HG03108 (cell line): ENCODE data around the gene PCDH15.

Experiments used
- ATAC-seq: cut with Tn5 transposase; IDR thresholded peaks from one replicate; pipeline ENCODE4 v1.9.1; 2021; ENCODE audit warnings: moderate library complexity; ENCODE audit not compliant: unreplicated experiment

Gene PCDH15

GRCh38 chr10:54708591-54708990, 92.4 kb downstream of the PCDH15 start:
- ATAC-seq = no peak

- no peak for ATAC-seq
These were observed 93.0 kb downstream of the PCDH15 start for GRCh38 chr10:54708021-54708420.

GRCh38 chr10:54702583-54703485, 98.2 kb downstream of the PCDH15 start:
- ATAC-seq = no peak

- ATAC-seq = no peak
These were observed 109.7 kb downstream of the PCDH15 start for GRCh38 chr10:54691331-54691730.

GRCh38 chr10:54682554-54682953, 118.5 kb downstream of the PCDH15 start:
- no peak for ATAC-seq

GRCh38 chr10:54681136-54681535, 119.9 kb downstream of the PCDH15 start:
- ATAC-seq = no peak

GRCh38 chr10:54667136-54667535, 133.9 kb downstream of the PCDH15 start:
- ATAC-seq = no peak

GRCh38 chr10:54666192-54666591, 134.8 kb downstream of the PCDH15 start:
- ATAC-seq = no peak

- ATAC-seq = no peak
These were observed 135.9 kb downstream of the PCDH15 start for GRCh38 chr10:54665095-54665494.

- ATAC-seq = no peak
These were observed 140.6 kb downstream of the PCDH15 start for GRCh38 chr10:54660397-54660796.

- no peak for ATAC-seq
These were observed 144.4 kb downstream of the PCDH15 start for GRCh38 chr10:54656643-54657042.

- ATAC-seq = no peak
These were observed 147.5 kb downstream of the PCDH15 start for GRCh38 chr10:54653518-54653917.

- no peak for ATAC-seq
These were observed 150.5 kb downstream of the PCDH15 start for GRCh38 chr10:54650547-54650946.

GRCh38 chr10:54622017-54622416, 179.0 kb downstream of the PCDH15 start:
- no peak for ATAC-seq

GRCh38 chr10:54620352-54620751, 180.7 kb downstream of the PCDH15 start:
- no peak for ATAC-seq

- no peak for ATAC-seq
These were observed 187.0 kb downstream of the PCDH15 start for GRCh38 chr10:54614072-54614471.

- ATAC-seq = no peak
These were observed 187.9 kb downstream of the PCDH15 start for GRCh38 chr10:54613162-54613561.

- no peak for ATAC-seq
These were observed 191.6 kb downstream of the PCDH15 start for GRCh38 chr10:54609423-54609822.

- no peak for ATAC-seq
These were observed 193.0 kb downstream of the PCDH15 start for GRCh38 chr10:54607983-54608382.

- no peak for ATAC-seq
These were observed 206.7 kb downstream of the PCDH15 start for GRCh38 chr10:54594289-54594688.

- ATAC-seq = no peak
These were observed 213.1 kb downstream of the PCDH15 start for GRCh38 chr10:54587971-54588370.

GRCh38 chr10:54585572-54585971, 215.5 kb downstream of the PCDH15 start:
- ATAC-seq = no peak

GRCh38 chr10:54577682-54578081, 223.3 kb downstream of the PCDH15 start:
- ATAC-seq = no peak
